ENCODE results near the gene PKD2L1.

Gene PKD2L1

DNA sequence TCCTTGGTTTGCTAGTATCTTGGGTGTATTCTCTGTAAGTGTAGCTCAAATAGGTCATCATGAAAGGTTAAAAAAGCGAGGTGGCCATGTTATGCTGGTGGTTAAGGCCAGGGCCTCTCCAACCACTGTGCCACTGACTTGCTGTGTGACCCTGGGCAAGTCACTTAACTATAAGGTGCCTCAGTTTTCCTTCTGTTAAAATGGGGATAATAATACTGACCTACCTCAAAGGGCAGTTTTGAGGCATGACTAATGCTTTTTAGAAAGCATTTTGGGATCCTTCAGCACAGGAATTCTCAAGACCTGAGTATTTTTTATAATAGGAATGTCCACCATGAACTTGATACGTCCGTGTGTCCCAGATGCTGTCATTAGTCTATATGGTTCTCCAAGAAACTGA, 34.1 kb upstream of the PKD2L1 start:
- no peak for DNase-seq (ENCODE audit: low read depth in 1 of 2, low spot score in 1 of 2)
- TF ChIP-seq, protein P1, sequence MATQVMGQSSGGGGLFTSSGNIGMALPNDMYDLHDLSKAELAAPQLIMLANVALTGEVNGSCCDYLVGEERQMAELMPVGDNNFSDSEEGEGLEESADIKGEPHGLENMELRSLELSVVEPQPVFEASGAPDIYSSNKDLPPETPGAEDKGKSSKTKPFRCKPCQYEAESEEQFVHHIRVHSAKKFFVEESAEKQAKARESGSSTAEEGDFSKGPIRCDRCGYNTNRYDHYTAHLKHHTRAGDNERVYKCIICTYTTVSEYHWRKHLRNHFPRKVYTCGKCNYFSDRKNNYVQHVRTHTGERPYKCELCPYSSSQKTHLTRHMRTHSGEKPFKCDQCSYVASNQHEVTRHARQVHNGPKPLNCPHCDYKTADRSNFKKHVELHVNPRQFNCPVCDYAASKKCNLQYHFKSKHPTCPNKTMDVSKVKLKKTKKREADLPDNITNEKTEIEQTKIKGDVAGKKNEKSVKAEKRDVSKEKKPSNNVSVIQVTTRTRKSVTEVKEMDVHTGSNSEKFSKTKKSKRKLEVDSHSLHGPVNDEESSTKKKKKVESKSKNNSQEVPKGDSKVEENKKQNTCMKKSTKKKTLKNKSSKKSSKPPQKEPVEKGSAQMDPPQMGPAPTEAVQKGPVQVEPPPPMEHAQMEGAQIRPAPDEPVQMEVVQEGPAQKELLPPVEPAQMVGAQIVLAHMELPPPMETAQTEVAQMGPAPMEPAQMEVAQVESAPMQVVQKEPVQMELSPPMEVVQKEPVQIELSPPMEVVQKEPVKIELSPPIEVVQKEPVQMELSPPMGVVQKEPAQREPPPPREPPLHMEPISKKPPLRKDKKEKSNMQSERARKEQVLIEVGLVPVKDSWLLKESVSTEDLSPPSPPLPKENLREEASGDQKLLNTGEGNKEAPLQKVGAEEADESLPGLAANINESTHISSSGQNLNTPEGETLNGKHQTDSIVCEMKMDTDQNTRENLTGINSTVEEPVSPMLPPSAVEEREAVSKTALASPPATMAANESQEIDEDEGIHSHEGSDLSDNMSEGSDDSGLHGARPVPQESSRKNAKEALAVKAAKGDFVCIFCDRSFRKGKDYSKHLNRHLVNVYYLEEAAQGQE (IDR thresholded peaks at IDR 0.05; ENCODE audit: insufficient replicate concordance, low read depth), result no peak
- no peak for TF ChIP-seq SPI1 (IDR thresholded peaks at IDR 0.05; ENCODE audit: borderline replicate concordance, low read depth)
- TF ChIP-seq GABPA (IDR thresholded peaks at IDR 0.05; ENCODE audit: low read depth), result no peak
- TF ChIP-seq, protein P2, sequence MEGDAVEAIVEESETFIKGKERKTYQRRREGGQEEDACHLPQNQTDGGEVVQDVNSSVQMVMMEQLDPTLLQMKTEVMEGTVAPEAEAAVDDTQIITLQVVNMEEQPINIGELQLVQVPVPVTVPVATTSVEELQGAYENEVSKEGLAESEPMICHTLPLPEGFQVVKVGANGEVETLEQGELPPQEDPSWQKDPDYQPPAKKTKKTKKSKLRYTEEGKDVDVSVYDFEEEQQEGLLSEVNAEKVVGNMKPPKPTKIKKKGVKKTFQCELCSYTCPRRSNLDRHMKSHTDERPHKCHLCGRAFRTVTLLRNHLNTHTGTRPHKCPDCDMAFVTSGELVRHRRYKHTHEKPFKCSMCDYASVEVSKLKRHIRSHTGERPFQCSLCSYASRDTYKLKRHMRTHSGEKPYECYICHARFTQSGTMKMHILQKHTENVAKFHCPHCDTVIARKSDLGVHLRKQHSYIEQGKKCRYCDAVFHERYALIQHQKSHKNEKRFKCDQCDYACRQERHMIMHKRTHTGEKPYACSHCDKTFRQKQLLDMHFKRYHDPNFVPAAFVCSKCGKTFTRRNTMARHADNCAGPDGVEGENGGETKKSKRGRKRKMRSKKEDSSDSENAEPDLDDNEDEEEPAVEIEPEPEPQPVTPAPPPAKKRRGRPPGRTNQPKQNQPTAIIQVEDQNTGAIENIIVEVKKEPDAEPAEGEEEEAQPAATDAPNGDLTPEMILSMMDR (IDR thresholded peaks at IDR 0.05; ENCODE audit: insufficient read depth, low read length), result no peak
- no peak overlapping the region for H3K27ac ChIP-seq (replicated peaks)
- no peak overlapping the region for H3K4me3 ChIP-seq (replicated peaks; ENCODE audit: insufficient read depth, low read length)
- H3K27me3 ChIP-seq (ENCODE audit: insufficient read depth, poor library complexity, severe bottlenecking), result no peaks in the 10 kb centered on the region

DNA sequence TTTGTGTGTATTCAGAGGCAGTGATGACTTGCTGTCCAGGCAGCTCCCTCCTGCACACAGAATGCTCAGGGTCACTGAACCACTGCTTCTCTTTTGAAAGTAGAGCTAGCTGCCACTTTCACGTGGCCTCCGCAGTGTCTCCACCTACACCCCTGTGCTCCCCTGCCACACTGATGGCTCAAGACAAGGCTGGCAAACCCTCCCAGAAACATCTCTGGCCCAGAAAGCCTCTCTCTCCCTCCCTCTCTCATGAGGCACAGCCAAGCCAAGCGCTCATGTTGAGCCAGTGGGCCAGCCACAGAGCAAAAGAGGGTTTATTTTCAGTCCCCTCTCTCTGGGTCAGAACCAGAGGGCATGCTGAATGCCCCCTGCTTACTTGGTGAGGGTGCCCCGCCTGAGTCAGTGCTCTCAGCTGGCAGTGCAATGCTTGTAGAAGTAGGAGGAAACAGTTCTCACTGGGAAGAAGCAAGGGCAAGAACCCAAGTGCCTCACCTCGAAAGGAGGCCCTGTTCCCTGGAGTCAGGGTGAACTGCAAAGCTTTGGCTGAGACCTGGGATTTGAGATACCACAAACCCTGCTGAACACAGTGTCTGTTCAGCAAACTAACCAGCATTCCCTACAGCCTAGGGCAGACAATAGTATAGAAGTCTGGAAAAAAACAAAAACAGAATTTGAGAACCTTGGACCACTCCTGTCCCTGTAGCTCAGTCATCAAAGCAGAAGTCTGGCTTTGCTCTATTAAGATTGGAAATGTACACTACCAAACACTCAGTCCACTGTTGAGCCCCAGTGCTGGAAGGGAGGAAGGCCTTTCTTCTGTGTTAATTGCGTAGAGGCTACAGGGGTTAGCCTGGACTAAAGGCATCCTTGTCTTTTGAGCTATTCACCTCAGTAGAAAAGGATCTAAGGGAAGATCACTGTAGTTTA, 32.8 kb upstream of the PKD2L1 start:
- Histone ChIP-seq H3K27me3 (ENCODE audit: insufficient read depth, poor library complexity, severe bottlenecking) (no peaks in the 10 kb centered on the region), H3K4me3 (replicated peaks; ENCODE audit: insufficient read depth, low read length) (no peak overlapping the region), H3K27ac (replicated peaks) (no peak overlapping the region)
- TF ChIP-seq, protein P2 (IDR thresholded peaks at IDR 0.05; ENCODE audit: insufficient read depth, low read length), result no peak
- peak; percentile 33 for TF ChIP-seq POLR2AphosphoS5 (IDR thresholded peaks at IDR 0.05; ENCODE audit: low read depth)
- DNase-seq (ENCODE audit: low read depth in 1 of 2, low spot score in 1 of 2), result no peak

DNA sequence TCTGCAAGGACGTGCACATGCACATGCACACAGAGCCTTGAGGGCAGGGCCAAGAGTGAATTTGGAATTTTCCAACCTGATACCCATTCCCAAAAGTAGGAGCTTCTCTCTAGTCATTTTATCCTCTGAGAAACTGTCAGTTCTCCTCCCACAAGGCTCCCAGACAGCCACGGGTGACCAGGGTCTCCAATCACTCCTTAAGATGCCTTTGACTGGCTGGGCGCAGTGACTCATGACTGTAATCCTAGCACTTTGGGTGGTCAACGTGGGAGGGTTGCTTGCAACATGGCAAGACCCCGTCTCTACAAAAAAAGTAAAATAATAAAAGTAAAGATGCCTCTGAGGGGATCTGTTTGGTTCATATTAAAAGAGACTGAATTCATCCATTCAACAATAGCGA, 30.2 kb upstream of the PKD2L1 start:
- H3K4me3 ChIP-seq (replicated peaks; ENCODE audit: insufficient read depth, low read length), result no peak overlapping the region
- no peaks in the 10 kb centered on the region for H3K27me3 ChIP-seq (ENCODE audit: insufficient read depth, poor library complexity, severe bottlenecking)
- no peak for DNase-seq (ENCODE audit: low read depth in 1 of 2, low spot score in 1 of 2)
- TF ChIP-seq POLR2AphosphoS5 (IDR thresholded peaks at IDR 0.05; ENCODE audit: low read depth), result no peak
- TF ChIP-seq, protein P2 (IDR thresholded peaks at IDR 0.05; ENCODE audit: insufficient read depth, low read length), result no peak
- TF ChIP-seq, protein P1 (IDR thresholded peaks at IDR 0.05; ENCODE audit: insufficient replicate concordance, low read depth), result no peak
- no peak for TF ChIP-seq SPI1 (IDR thresholded peaks at IDR 0.05; ENCODE audit: borderline replicate concordance, low read depth)
- no peak for TF ChIP-seq GABPA (IDR thresholded peaks at IDR 0.05; ENCODE audit: low read depth)
- H3K27ac ChIP-seq (replicated peaks), result no peak overlapping the region

Data from HL-60 (cell line).